B cell (primary cell): ENCODE results near the gene EXOC3L1. TPM values are rescaled to one million over a fixed set of nuclear protein-coding genes. Genes with fewer than 3 reads are reported as not detected.

ENCODE experiments used
- ATAC-seq: fragments of 200-7000 bp; cut with Tn5 transposase; one replicate; pipeline ENCODE4 v1.10.0; 2021; ENCODE audit warnings: low read depth, mild to moderate bottlenecking, moderate number of reproducible peaks, moderate library complexity
- CTCF ChIA-PET: fragments of 350-600 bp; sonication (Branson Sonifier 250); formaldehyde crosslinking; loops from one replicate; lab custom pipeline; 2021; ENCODE audit warnings: antibody characterized with exemption, inconsistent platforms; lab: Charles Lee
- POLR2A ChIA-PET: fragments of 350-600 bp; sonication (Branson Sonifier 250); formaldehyde crosslinking; loops from one replicate; lab custom pipeline; 2021; ENCODE audit warnings: antibody characterized with exemption; lab: Charles Lee
- DNase-seq: peaks from one replicate; pipeline ENCODE4 v3.0.0; 2013
- H2AFZ ChIP-seq: 2 replicates; pipeline ENCODE4 v1.6.1; 2012; ENCODE audit warnings: mild to moderate bottlenecking, low read depth, low read length; ENCODE audit not compliant: insufficient read depth, poor library complexity, severe bottlenecking
- H3K27ac ChIP-seq, 2 donors: 1 replicate in 1 of 2; 2 replicates in 1 of 2; pipeline ENCODE4 v1.5.1; 2012 to 2013; ENCODE audit warnings: low read length in 2 of 2, mild to moderate bottlenecking in 2 of 2, moderate library complexity in 1 of 2
- H3K27me3 ChIP-seq, 4 experiments: fragments of 200-600 bp in 1 of 4; sonication (generic) in 1 of 4; replicated peaks in 1 of 4; 1 replicate in 2 of 4; 2 replicates in 2 of 4; pipeline versions ENCODE4 v1.6.1 to v1.7.0; 2013 to 2016; ENCODE audit warnings: low read length in 3 of 4, mild to moderate bottlenecking in 2 of 4, mixed read lengths in 1 of 4, moderate library complexity in 1 of 4; ENCODE audit not compliant: insufficient read depth in 4 of 4, control insufficient read depth in 3 of 4; ENCODE audit errors: control extremely low read depth in 1 of 4
- H3K36me3 ChIP-seq, 2 experiments: replicated peaks in 1 of 2; 1 replicate in 1 of 2; 2 replicates in 1 of 2; pipeline versions ENCODE4 v1.6.1 to v1.7.1; 2013; ENCODE audit warnings: low read length in 1 of 2; ENCODE audit not compliant: insufficient read depth in 2 of 2, control insufficient read depth in 1 of 2; ENCODE audit errors: control extremely low read depth in 1 of 2, extremely low read depth in 1 of 2
- H3K4me1 ChIP-seq, 2 donors: fragments of 200-600 bp in 1 of 2; sonication (generic) in 1 of 2; 1 replicate in 1 of 2; 2 replicates in 1 of 2; pipeline versions ENCODE4 v1.5.1 to v1.6.1; 2013 to 2017; ENCODE audit warnings: low read length in 2 of 2; ENCODE audit not compliant: control insufficient read depth in 2 of 2, insufficient read depth in 2 of 2
- H3K4me2 ChIP-seq: replicated peaks from 2 replicates; pipeline ENCODE3; 2012; ENCODE audit warnings: mild to moderate bottlenecking, low read depth, low read length; ENCODE audit not compliant: poor library complexity, severe bottlenecking
- H3K4me3 ChIP-seq, 5 experiments: fragments of 200-600 bp in 1 of 5; sonication (generic) in 1 of 5; 1 replicate in 3 of 5; 2 replicates in 2 of 5; pipeline versions ENCODE4 v1.5.1 to v1.7.0; 2011 to 2016; ENCODE audit warnings: low read length in 4 of 5, mild to moderate bottlenecking in 4 of 5, low read depth in 2 of 5, control low read depth in 1 of 5, moderate library complexity in 1 of 5; ENCODE audit not compliant: insufficient read depth in 1 of 5; ENCODE audit errors: control extremely low read depth in 1 of 5, extremely low read depth in 1 of 5
- H3K79me2 ChIP-seq: fragments of 200-600 bp; sonication (generic); one replicate; pipeline ENCODE4 v1.6.0; 2016; ENCODE audit warnings: low read length; ENCODE audit not compliant: control insufficient read depth, insufficient read depth
- H3K9ac ChIP-seq: fragments of 200-600 bp; sonication (generic); 2 replicates; pipeline ENCODE4 v1.6.1; 2017; ENCODE audit warnings: mild to moderate bottlenecking, low read length, moderate library complexity
- H3K9me3 ChIP-seq, 3 donors: one replicate each; pipeline versions ENCODE4 v1.6.1 to v1.7.1; 2013; ENCODE audit warnings: low read length in 2 of 3; ENCODE audit not compliant: control insufficient read depth in 2 of 3, insufficient read depth in 1 of 3; ENCODE audit errors: control extremely low read depth in 1 of 3
- H4K20me1 ChIP-seq: 2 replicates; pipeline ENCODE4 v1.6.0; 2012; ENCODE audit warnings: mild to moderate bottlenecking, low read length; ENCODE audit not compliant: insufficient read depth, control insufficient read depth, poor library complexity, severe bottlenecking
- H3K27ac Mint-ChIP-seq: one replicate; pipeline ENCODE4 v1.8.0; 2021; ENCODE audit warnings: mixed read lengths
- H3K27me3 Mint-ChIP-seq: one replicate; pipeline ENCODE4 v1.8.0; 2021; ENCODE audit warnings: mixed read lengths
- H3K4me1 Mint-ChIP-seq: one replicate; pipeline ENCODE4 v1.8.0; 2021; ENCODE audit warnings: mixed read lengths
- H3K4me3 Mint-ChIP-seq: one replicate; pipeline ENCODE4 v1.8.0; 2021; ENCODE audit warnings: mixed read lengths
- H3K9me3 Mint-ChIP-seq: one replicate; pipeline ENCODE4 v1.8.0; 2022; ENCODE audit warnings: mixed read lengths; ENCODE audit not compliant: insufficient read depth
- CTCF ChIP-seq: fragments of 200-600 bp; IDR thresholded peaks from one replicate; pipeline ENCODE4 v1.8.0; 2022; ENCODE audit warnings: antibody characterized with exemption, mild to moderate bottlenecking
- EZH2 ChIP-seq: IDR thresholded peaks from 2 replicates; pipeline ENCODE4 v1.6.1; 2012; ENCODE audit warnings: borderline replicate concordance, low read depth, mild to moderate bottlenecking, moderate library complexity, low read length; ENCODE audit not compliant: insufficient read depth, poor library complexity, severe bottlenecking
- WGBS: methylation state at CpG from one replicate; pipeline ENCODE4 v1.1.5; 2013; ENCODE audit warnings: missing lambda C conversion rate; ENCODE audit not compliant: insufficient coverage; 5-methylcytosine and 5-hydroxymethylcytosine counted together
- intact Hi-C: fragments of 100-400 bp; cut with micrococcal nuclease; formaldehyde crosslinking; loops from one replicate; pipeline ENCODE4 v1.10.0; 2022
- polyA plus RNA-seq: library from polyadenylated mRNA; depleted of rRNA; stranded (reverse); fragments of >200 nt; gene quantifications from 2 replicates; pipeline ENCODE4 v1.2.3, GENCODE V29; 2012
- total RNA-seq, 2 donors: library from RNA; stranded (reverse); fragments of 120-200 nt in 1 of 2; gene quantifications; 1 replicate in 1 of 2; 2 replicates in 1 of 2; pipeline versions ENCODE4 v1.2.3 to v1.2.4, GENCODE V29; 2013 to 2022

EXOC3L1 gene
- total and polyA plus RNA-seq, 2 donors (not counting 1 experiment from before 2014, with no cell fraction given), result not detected

GRCh38 chr16:67150833-67151396, 39.0 kb downstream of the EXOC3L1 start, which contains the start of gene B3GNT9:
B3GNT9 (minus strand) TSS chr16:67150998; CDS start chr16:67150485, 513 bp downstream.
- Histone ChIP-seq H3K79me2 (no peaks in the 10 kb centered on the region), H3K4me1 (peaks cover 21 to 22% of the 10 kb centered on the region in 2 donors), H3K27ac (no peak within 1 kb of the TSS), H3K4me3 (peak within 1 kb of the TSS in 4 of 5 experiments; percentile 33 to 54 (median 44)), H3K9me3 (peaks cover 0 to 22% (median 0%) of the 10 kb centered on the region in 3 donors), H2AFZ (peak within 1 kb of the TSS; percentile 56), H4K20me1 (peaks cover 22% of the 10 kb centered on the region), H3K27me3 (peaks cover 0 to 36% (median 10%) of the 10 kb centered on the region in 4 experiments), H3K4me2 (peak within 1 kb of the TSS; percentile 79), H3K9ac (peak within 1 kb of the TSS; percentile 52), H3K36me3 (peaks cover 0 to 26% of the 10 kb centered on the region in 2 experiments)
- intact Hi-C loops, result loop anchor here (1.0 kb wide), 1 partner anchor 169 kb away; no protein-coding TSS in a partner anchor
- Mint-ChIP-seq H3K27ac (no peak within 1 kb of the TSS), H3K4me3 (peak within 1 kb of the TSS; percentile 73), H3K4me1 (peaks cover 24% of the 10 kb centered on the region), H3K9me3 (no peaks in the 10 kb centered on the region), H3K27me3 (peaks cover 20% of the 10 kb centered on the region)
- ATAC-seq (no peak), DNase-seq (peak; percentile 44)
- WGBS, result 4% methylated on average over 31 of the region's 34 CpGs
- no peak for TF ChIP-seq EZH2
- TF ChIP-seq CTCF, result no peak
- POLR2A ChIA-PET, result interaction anchor here (0.6 kb wide), 1 partner anchor 8 kb away, joined by 3 read pairs; no protein-coding TSS in a partner anchor
- CTCF ChIA-PET, result interaction anchor here (0.6 to 1.5 kb wide), 6 partner anchors 19 to 343 kb away, joined by 3 to 4 read pairs (median 4); partner anchors contain the start of genes CBFB and NOL3
